ENCODE measurements around the gene DHX36. TPM values are rescaled to one million over a fixed set of nuclear protein-coding genes. Genes with fewer than 3 reads are reported as not detected.

The DHX36 gene
- total RNA-seq, 2 experiments from 2014 or later = 40.6 to 77.4 TPM

- CTCF ChIA-PET (ENCODE audit: unreplicated experiment) = no interaction called here
- no peaks in the 10 kb centered on the region for H3K36me3 ChIP-seq (ENCODE audit: insufficient read depth, low read length)
- H3K9me2 ChIP-seq (ENCODE audit: insufficient read depth, low read length) = no peaks in the 10 kb centered on the region
- H4K20me1 ChIP-seq (ENCODE audit: insufficient read depth, low read length) = no peaks in the 10 kb centered on the region
- no peak overlapping the region for H2AFZ ChIP-seq (ENCODE audit: low read length)
- H3K4me2 ChIP-seq (ENCODE audit: low read length) = no peak overlapping the region
- no peak overlapping the region for H3K4me3 ChIP-seq (ENCODE audit: low read depth, low read length, poor library complexity, severe bottlenecking)
- intact Hi-C loops (cut with micrococcal nuclease; ENCODE audit: unreplicated experiment) = loop anchor here (10.0 kb wide), 1 partner anchor 56 kb away; no protein-coding TSS in a partner anchor
- no TSS peak for BruUV-seq (replicated peaks)
- H3K79me2 ChIP-seq (ENCODE audit: insufficient read depth, low read depth, low read length) = no peaks in the 10 kb centered on the region
- H3K27ac ChIP-seq (ENCODE audit: low read depth, low read length, poor library complexity, severe bottlenecking) = no peak overlapping the region
- TF ChIP-seq, protein P1, sequence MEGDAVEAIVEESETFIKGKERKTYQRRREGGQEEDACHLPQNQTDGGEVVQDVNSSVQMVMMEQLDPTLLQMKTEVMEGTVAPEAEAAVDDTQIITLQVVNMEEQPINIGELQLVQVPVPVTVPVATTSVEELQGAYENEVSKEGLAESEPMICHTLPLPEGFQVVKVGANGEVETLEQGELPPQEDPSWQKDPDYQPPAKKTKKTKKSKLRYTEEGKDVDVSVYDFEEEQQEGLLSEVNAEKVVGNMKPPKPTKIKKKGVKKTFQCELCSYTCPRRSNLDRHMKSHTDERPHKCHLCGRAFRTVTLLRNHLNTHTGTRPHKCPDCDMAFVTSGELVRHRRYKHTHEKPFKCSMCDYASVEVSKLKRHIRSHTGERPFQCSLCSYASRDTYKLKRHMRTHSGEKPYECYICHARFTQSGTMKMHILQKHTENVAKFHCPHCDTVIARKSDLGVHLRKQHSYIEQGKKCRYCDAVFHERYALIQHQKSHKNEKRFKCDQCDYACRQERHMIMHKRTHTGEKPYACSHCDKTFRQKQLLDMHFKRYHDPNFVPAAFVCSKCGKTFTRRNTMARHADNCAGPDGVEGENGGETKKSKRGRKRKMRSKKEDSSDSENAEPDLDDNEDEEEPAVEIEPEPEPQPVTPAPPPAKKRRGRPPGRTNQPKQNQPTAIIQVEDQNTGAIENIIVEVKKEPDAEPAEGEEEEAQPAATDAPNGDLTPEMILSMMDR (conservative IDR thresholded peaks at IDR 0.05; ENCODE audit: low read length) = no peak
- TF ChIP-seq EZH2phosphoT487 (IDR thresholded peaks at IDR 0.05; ENCODE audit: borderline replicate concordance, low read depth, low read length) = no peak
- H3K9me3 ChIP-seq (ENCODE audit: low read length) = no peaks in the 10 kb centered on the region
- H3K4me1 ChIP-seq (ENCODE audit: insufficient read depth, low read length, poor library complexity, severe bottlenecking) = no peaks in the 10 kb centered on the region
- POLR2A ChIA-PET = no interaction called here
- no peak for DNase-seq (ENCODE audit: low spot score)
Observed at GRCh38 chr3:154349223-154349622, 24.9 kb upstream of the DHX36 start.

DNA sequence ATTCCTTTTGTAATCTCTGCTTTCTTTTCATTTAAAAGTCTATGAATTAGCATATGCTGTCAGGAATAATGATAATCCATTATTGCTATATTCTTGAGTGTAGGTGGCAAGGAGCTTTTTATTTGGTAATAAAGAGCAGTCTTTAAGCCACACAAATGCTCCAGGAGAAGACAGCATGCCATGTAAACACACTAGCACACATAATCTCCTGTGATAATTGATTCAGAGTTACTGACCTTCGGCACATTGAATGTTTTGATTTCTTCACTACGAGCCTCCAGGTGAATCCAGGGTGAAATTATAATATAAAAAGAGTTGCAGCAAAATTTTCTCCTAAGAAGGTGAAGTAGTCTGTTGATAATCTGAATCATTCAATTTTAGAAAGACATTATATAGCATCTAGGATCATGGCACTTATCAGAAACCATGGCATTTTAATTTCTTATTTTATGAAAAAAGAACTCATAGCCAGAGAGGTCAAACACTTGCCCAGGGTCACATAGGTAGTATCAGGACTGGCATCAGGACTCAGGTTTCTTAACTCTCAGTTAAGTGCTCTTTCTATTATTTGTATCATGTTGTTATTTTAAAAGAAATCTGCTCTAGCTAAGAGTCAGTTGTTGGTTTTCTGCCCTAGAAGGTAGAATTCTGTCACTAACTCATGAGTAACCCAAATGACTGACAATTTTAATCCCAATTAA, 21.3 kb upstream of the DHX36 start:
- H3K9me2 ChIP-seq (ENCODE audit: insufficient read depth, low read length) = no peaks in the 10 kb centered on the region
- no peak overlapping the region for H3K4me3 ChIP-seq (ENCODE audit: low read depth, low read length, poor library complexity, severe bottlenecking)
- no peak overlapping the region for H2AFZ ChIP-seq (ENCODE audit: low read length)
- intact Hi-C loops (cut with micrococcal nuclease; ENCODE audit: unreplicated experiment) = loop anchor here (10.0 kb wide), 1 partner anchor 59 kb away; no protein-coding TSS in a partner anchor
- no peaks in the 10 kb centered on the region for H3K9me3 ChIP-seq (ENCODE audit: low read length)
- H3K36me3 ChIP-seq (ENCODE audit: insufficient read depth, low read length) = no peaks in the 10 kb centered on the region
- H3K27ac ChIP-seq (ENCODE audit: low read depth, low read length, poor library complexity, severe bottlenecking) = no peak overlapping the region
- H4K20me1 ChIP-seq (ENCODE audit: insufficient read depth, low read length) = no peaks in the 10 kb centered on the region
- H3K4me2 ChIP-seq (ENCODE audit: low read length) = no peak overlapping the region
- TF ChIP-seq, protein P1 (conservative IDR thresholded peaks at IDR 0.05; ENCODE audit: low read length) = no peak
- TF ChIP-seq EZH2phosphoT487 (IDR thresholded peaks at IDR 0.05; ENCODE audit: borderline replicate concordance, low read depth, low read length) = no peak
- no peak for DNase-seq (ENCODE audit: low spot score)
- no peaks in the 10 kb centered on the region for H3K79me2 ChIP-seq (ENCODE audit: insufficient read depth, low read depth, low read length)
- BruUV-seq (replicated peaks) = no TSS peak
- no peaks in the 10 kb centered on the region for H3K4me1 ChIP-seq (ENCODE audit: insufficient read depth, low read length, poor library complexity, severe bottlenecking)
- ChIA-PET POLR2A (interaction anchor here (0.6 kb wide), 1 partner anchor 19 kb away, joined by 3 read pairs; no protein-coding TSS in a partner anchor), CTCF (ENCODE audit: unreplicated experiment) (no interaction called here)

GRCh38 chr3:154338570-154338969, 14.3 kb upstream of the DHX36 start:
- no peaks in the 10 kb centered on the region for H3K9me2 ChIP-seq (ENCODE audit: insufficient read depth, low read length)
- POLR2A ChIA-PET = no interaction called here
- CTCF ChIA-PET (ENCODE audit: unreplicated experiment) = no interaction called here
- H3K36me3 ChIP-seq (ENCODE audit: insufficient read depth, low read length) = no peaks in the 10 kb centered on the region
- H2AFZ ChIP-seq (ENCODE audit: low read length) = no peak overlapping the region
- H3K79me2 ChIP-seq (ENCODE audit: insufficient read depth, low read depth, low read length) = no peaks in the 10 kb centered on the region
- no peak overlapping the region for H3K27ac ChIP-seq (ENCODE audit: low read depth, low read length, poor library complexity, severe bottlenecking)
- H3K4me1 ChIP-seq (ENCODE audit: insufficient read depth, low read length, poor library complexity, severe bottlenecking) = no peaks in the 10 kb centered on the region
- no peak overlapping the region for H3K4me3 ChIP-seq (ENCODE audit: low read depth, low read length, poor library complexity, severe bottlenecking)
- H3K9me3 ChIP-seq (ENCODE audit: low read length) = no peaks in the 10 kb centered on the region
- no peak for DNase-seq (ENCODE audit: low spot score)
- no peaks in the 10 kb centered on the region for H4K20me1 ChIP-seq (ENCODE audit: insufficient read depth, low read length)
- intact Hi-C loops (cut with micrococcal nuclease; ENCODE audit: unreplicated experiment) = loop anchor here (10.0 kb wide), 1 partner anchor 616 kb away; no protein-coding TSS in a partner anchor
- no peak overlapping the region for H3K4me2 ChIP-seq (ENCODE audit: low read length)
- TF ChIP-seq, protein P1 (conservative IDR thresholded peaks at IDR 0.05; ENCODE audit: low read length) = no peak
- no peak for TF ChIP-seq EZH2phosphoT487 (IDR thresholded peaks at IDR 0.05; ENCODE audit: borderline replicate concordance, low read depth, low read length)
- no TSS peak for BruUV-seq (replicated peaks)
